MM.1S (cell line): ENCODE results near the gene SMR3B.

Experiments used
- CTCF ChIP-seq: fragments of 300-600 bp; sonication (generic); IDR thresholded peaks from 2 replicates; pipeline ENCODE4 v1.5.1; 2016; ENCODE audit warnings: antibody characterized with exemption, low read length, mixed read lengths
- EZH2 ChIP-seq: fragments of 300-600 bp; sonication (generic); optimal IDR thresholded peaks from 2 replicates; pipeline ENCODE3; 2017; ENCODE audit warnings: low read depth, mild to moderate bottlenecking, antibody characterized with exemption, low read length, mixed read lengths

- no peak for TF ChIP-seq CTCF
- TF ChIP-seq EZH2 = no peak
These were observed 22.5 kb upstream of the SMR3B start, which contains the start of gene SMR3A for GRCh38 chr4:70360460-70360859.
